Activated CD8-positive, alpha-beta T cell treated with anti-CD3 and anti-CD28 coated beads for 36 hours (primary cell): ENCODE data around the gene APOO. TPM values are rescaled to one million over a fixed set of nuclear protein-coding genes. Genes with fewer than 3 reads are reported as not detected.
"Not testable (repeated sequence)": the region's sequence is repeated elsewhere in the genome, so short reads cannot be mapped to it uniquely, and the experiment has no call there.

ENCODE experiments used
- ATAC-seq: fragments of 200-7000 bp; cut with Tn5 transposase; one replicate; pipeline ENCODE4 v1.10.0; 2021; ENCODE audit warnings: mild to moderate bottlenecking, moderate library complexity
- CTCF ChIA-PET: fragments of 350-600 bp; sonication (Branson Sonifier 250); formaldehyde crosslinking; loops from one replicate; lab custom pipeline; 2021; ENCODE audit warnings: antibody characterized with exemption; lab: Charles Lee
- POLR2A ChIA-PET: fragments of 350-600 bp; sonication (Branson Sonifier 250); formaldehyde crosslinking; loops from one replicate; lab custom pipeline; 2021; ENCODE audit warnings: antibody characterized with exemption; lab: Charles Lee
- DNase-seq: peaks from one replicate; pipeline ENCODE4 v3.0.0-alpha.2; 2020
- H3K27ac Mint-ChIP-seq: one replicate; pipeline ENCODE4 v1.8.0; 2021; ENCODE audit warnings: mild to moderate bottlenecking, mixed read lengths
- H3K27me3 Mint-ChIP-seq: one replicate; pipeline ENCODE4 v1.8.0; 2021; ENCODE audit warnings: mixed read lengths
- H3K36me3 Mint-ChIP-seq: one replicate; pipeline ENCODE4 v1.8.0; 2021; ENCODE audit warnings: low read depth, mixed read lengths
- H3K4me1 Mint-ChIP-seq: one replicate; pipeline ENCODE4 v1.8.0; 2021; ENCODE audit warnings: low read depth, mixed read lengths
- H3K4me3 Mint-ChIP-seq: one replicate; pipeline ENCODE4 v1.8.0; 2021; ENCODE audit warnings: mild to moderate bottlenecking, moderate library complexity, mixed read lengths
- H3K9me3 Mint-ChIP-seq: one replicate; pipeline ENCODE4 v1.8.0; 2021; ENCODE audit warnings: mixed read lengths
- intact Hi-C: fragments of 100-400 bp; cut with micrococcal nuclease; formaldehyde crosslinking; loops from one replicate; pipeline ENCODE4 v1.10.0; 2022
- total RNA-seq, 2 experiments: library from RNA; stranded (reverse); gene quantifications; one replicate each; pipeline ENCODE4 v1.2.3, GENCODE V29; 2021
- TF ChIP-seq, protein P1 (sequence below): fragments of 200-600 bp; IDR thresholded peaks from one replicate; pipeline ENCODE4 v1.8.0; 2022; ENCODE audit warnings: antibody characterized with exemption, mild to moderate bottlenecking

The APOO gene
- total RNA-seq, 2 experiments from 2014 or later, result 34.1 to 35.7 TPM

DNA sequence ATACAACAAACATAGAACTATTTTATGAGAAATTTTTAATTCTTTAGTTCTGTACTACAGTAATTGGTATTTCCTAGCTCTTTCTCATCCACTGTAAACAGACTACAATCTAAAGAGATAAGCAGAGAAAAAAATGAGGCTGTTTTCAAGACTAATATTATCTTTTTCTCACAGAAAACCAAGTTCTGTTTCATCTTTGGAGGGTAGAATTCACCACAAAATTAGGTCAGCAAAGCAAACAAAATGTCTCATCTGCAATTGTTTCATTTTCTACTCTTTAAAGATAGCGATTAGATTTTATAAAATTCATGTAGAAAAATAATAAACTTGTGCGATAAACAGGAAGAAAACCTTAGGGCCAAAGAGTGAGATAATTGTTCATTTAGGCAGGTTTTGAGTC is 10.8 kb downstream of the APOO start:
- intact Hi-C loops, result no loop called here
- POLR2A ChIA-PET, result no interaction called here
- Mint-ChIP-seq H3K27ac (no peak overlapping the region), H3K4me1 (no peaks in the 10 kb centered on the region), H3K4me3 (no peak overlapping the region), H3K36me3 (no peaks in the 10 kb centered on the region), H3K27me3 (no peaks in the 10 kb centered on the region), H3K9me3 (no peaks in the 10 kb centered on the region)
- TF ChIP-seq, protein P1, sequence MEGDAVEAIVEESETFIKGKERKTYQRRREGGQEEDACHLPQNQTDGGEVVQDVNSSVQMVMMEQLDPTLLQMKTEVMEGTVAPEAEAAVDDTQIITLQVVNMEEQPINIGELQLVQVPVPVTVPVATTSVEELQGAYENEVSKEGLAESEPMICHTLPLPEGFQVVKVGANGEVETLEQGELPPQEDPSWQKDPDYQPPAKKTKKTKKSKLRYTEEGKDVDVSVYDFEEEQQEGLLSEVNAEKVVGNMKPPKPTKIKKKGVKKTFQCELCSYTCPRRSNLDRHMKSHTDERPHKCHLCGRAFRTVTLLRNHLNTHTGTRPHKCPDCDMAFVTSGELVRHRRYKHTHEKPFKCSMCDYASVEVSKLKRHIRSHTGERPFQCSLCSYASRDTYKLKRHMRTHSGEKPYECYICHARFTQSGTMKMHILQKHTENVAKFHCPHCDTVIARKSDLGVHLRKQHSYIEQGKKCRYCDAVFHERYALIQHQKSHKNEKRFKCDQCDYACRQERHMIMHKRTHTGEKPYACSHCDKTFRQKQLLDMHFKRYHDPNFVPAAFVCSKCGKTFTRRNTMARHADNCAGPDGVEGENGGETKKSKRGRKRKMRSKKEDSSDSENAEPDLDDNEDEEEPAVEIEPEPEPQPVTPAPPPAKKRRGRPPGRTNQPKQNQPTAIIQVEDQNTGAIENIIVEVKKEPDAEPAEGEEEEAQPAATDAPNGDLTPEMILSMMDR, result no peak
- DNase-seq (no peak), ATAC-seq (no peak)
- CTCF ChIA-PET, result no interaction called here

DNA sequence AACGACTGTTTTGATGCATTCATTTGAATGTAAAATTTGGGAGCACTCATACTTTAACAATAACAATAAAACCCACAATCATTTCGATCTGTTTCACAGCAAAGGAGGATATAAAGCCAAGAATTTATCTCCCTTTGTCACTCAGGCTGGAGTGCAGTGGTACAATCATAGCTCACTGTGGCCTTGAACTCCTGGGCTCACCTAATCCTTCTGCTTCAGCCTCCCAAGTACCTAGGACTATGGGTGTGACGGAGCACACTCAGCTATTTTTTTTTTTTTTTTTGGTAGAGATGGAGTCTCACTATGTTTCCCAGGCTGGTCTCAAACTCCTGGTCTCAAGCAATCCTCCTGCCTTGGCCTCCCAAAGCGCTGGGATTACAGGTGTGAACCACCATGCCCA is 11.2 kb downstream of the APOO start:
- H3K4me3 Mint-ChIP-seq, DNase-seq, H3K9me3 Mint-ChIP-seq, H3K4me1 Mint-ChIP-seq, intact Hi-C loops, H3K27me3 Mint-ChIP-seq, ATAC-seq, H3K27ac Mint-ChIP-seq, H3K36me3 Mint-ChIP-seq, CTCF ChIA-PET: not testable (repeated sequence)
- POLR2A ChIA-PET, result interaction anchor here (1.1 kb wide), 1 partner anchor 12 kb away, joined by 5 read pairs; no protein-coding TSS in a partner anchor

DNA sequence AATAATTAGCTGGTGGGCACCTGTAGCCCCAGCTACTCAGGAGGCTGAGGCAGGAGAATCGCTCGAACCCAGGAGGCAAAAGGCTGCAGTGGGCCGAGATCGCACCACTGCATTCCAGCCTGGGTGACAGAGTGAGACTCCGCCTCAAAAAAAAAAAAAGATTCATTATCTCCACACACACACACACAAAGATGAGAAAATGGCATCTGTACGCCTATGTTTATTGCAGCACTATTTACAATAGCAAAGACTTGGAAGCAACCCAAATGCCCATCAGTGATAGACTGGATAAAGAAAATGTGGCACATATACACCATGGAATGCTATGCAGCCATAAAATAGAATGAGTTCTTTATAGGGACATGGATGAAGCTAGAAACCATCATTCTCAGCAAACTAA is 12.7 kb downstream of the APOO start:
- DNase-seq, ATAC-seq, POLR2A ChIA-PET, H3K36me3 Mint-ChIP-seq, intact Hi-C loops, CTCF ChIA-PET, H3K4me1 Mint-ChIP-seq, H3K9me3 Mint-ChIP-seq, H3K27me3 Mint-ChIP-seq, H3K4me3 Mint-ChIP-seq, H3K27ac Mint-ChIP-seq: not testable (repeated sequence)

DNA sequence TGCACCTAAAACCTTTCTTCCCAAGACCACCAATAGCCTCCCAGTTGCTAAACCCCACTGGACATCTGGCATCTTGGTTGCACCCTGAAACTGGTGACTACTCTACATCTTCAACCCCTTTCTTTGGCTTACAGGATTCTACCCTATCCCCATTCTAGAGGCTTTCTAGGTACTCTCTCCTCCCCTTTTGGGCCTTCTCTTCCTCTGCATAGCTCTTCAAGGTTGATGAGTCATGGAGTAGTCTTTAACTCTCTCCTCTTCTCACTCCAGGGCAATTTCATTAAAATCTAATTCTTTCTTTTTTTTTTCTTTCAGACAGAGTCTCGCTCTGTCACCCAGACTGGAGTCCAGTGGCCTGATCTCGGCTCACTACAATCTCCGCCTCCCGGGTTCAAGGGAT is 16.8 kb downstream of the APOO start:
- intact Hi-C loops, result no loop called here
- no peaks in the 10 kb centered on the region for H3K27me3 Mint-ChIP-seq
- peaks cover 4% of the 10 kb centered on the region for H3K4me1 Mint-ChIP-seq
- H3K36me3 Mint-ChIP-seq, result no peaks in the 10 kb centered on the region
- TF ChIP-seq, protein P1, result no peak
- no peak overlapping the region for H3K4me3 Mint-ChIP-seq
- ChIA-PET CTCF (interaction anchor here (2.3 kb wide), 1 partner anchor 11 kb away, joined by 12 read pairs; no protein-coding TSS in a partner anchor), POLR2A (no interaction called here)
- no peak for ATAC-seq
- DNase-seq, result no peak
- H3K9me3 Mint-ChIP-seq, result no peaks in the 10 kb centered on the region
- no peak overlapping the region for H3K27ac Mint-ChIP-seq

DNA sequence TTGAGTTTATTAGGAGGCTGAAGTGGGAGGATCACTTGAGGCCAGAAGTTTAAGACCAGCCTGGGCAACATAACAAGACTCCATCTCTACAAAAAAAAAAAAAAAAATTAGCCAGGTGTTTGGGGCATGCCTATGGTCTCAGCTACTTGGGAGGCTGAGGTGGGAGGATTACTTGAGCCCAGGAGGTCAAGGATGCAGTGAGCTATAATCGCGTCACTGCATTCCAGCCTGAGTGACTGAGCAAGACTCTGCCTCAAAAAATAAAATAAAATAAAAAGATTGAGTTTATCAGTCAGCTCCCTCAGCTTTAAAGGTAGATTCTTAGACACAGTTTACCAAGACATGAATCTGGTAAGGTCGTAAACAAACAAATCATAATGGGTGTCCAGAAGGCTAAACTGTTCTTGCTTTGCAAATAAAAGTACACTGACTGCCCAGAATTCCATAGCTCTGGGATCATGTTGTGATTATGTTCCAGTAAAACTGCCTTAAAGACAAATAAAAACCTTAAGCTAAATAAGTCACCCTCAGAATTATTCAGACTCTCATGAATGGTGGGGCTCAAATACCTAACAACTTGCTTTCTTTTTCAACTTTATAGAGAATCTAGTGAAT is 18.7 kb downstream of the APOO start:
- no peaks in the 10 kb centered on the region for H3K9me3 Mint-ChIP-seq
- H3K4me1 Mint-ChIP-seq, result peaks cover 14% of the 10 kb centered on the region
- ChIA-PET POLR2A (no interaction called here), CTCF (interaction anchor here (2.3 kb wide), 1 partner anchor 13 kb away, joined by 12 read pairs; no protein-coding TSS in a partner anchor)
- ATAC-seq (no peak), DNase-seq (no peak)
- no peaks in the 10 kb centered on the region for H3K36me3 Mint-ChIP-seq
- no peaks in the 10 kb centered on the region for H3K27me3 Mint-ChIP-seq
- TF ChIP-seq, protein P1, result no peak
- intact Hi-C loops, result no loop called here
- H3K4me3 Mint-ChIP-seq, result no peak overlapping the region
- no peak overlapping the region for H3K27ac Mint-ChIP-seq

DNA sequence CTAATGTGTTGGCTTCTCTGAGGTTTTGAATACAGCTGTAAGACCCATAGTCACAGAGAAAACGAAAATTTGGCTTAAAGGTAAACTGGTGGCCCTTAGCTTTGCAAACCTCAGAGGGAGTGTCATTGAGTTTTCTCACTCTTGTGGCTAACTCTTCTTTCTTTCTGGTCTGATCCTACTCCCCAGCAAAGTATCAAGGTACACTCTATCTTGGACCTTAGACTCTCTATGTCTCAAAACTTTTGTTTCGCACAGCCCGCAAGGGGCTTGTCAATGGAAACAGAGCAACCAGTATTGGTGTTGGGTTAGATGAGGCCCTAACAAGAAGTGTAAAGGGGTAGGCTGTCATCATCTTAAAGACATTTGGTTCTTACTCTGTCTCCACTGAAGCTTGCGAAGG is 19.8 kb downstream of the APOO start:
- no peak for DNase-seq
- intact Hi-C loops, result no loop called here
- TF ChIP-seq, protein P1, result no peak
- no peaks in the 10 kb centered on the region for H3K9me3 Mint-ChIP-seq
- H3K4me3 Mint-ChIP-seq, result no peak overlapping the region
- POLR2A ChIA-PET, result no interaction called here
- CTCF ChIA-PET, result no interaction called here
- no peak overlapping the region for H3K27ac Mint-ChIP-seq
- no peaks in the 10 kb centered on the region for H3K27me3 Mint-ChIP-seq
- H3K4me1 Mint-ChIP-seq, result peaks cover 18% of the 10 kb centered on the region
- H3K36me3 Mint-ChIP-seq, result no peaks in the 10 kb centered on the region
- no peak for ATAC-seq
